ENCODE results near the gene SYT1. TPM values are rescaled to one million over a fixed set of nuclear protein-coding genes. Genes with fewer than 3 reads are reported as not detected.

SYT1 gene
- total and polyA plus RNA-seq, 2 of the 4 experiments (the other 2 are of a cell fraction): 2.8 to 3.0 TPM

DNA sequence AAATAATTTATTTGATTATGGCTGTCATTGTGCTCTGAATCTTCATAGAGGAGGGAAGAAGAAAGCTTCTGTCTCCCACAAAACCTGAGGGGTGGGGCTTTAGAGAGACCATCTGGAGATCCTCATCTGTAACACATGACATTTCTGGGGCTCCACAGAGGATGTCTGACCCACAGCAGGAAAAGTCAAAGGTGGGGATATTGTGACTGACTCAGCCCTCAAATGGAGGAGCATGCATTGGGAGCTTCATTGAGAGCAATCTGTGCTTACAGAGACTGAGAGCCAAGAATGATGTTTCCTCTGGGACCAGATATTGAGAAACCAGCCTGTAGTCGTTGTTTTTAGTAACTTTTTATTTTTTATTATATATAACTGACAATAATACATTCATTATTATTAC lies 158.7 kb downstream of the SYT1 start:
- H3K23ac ChIP-seq (ENCODE audit: low read depth, low read length): no peak overlapping the region
- no peaks in the 10 kb centered on the region for H3K9me3 ChIP-seq (ENCODE audit: control insufficient read depth, insufficient read depth, low read length)
- H3K14ac ChIP-seq (replicated peaks; ENCODE audit: low read depth, low read length): no peak overlapping the region
- no peak overlapping the region for H3K18ac ChIP-seq (ENCODE audit: low read depth, low read length)
- in situ Hi-C loops (cut with MboI; ENCODE audit: low sequenced_read_pairs) (no loop called here), dilution Hi-C loops (cut with HindIII; ENCODE audit: low sequenced_read_pairs, unreplicated experiment) (no loop called here), intact Hi-C loops (cut with micrococcal nuclease) (no loop called here)
- no peak overlapping the region for H4K8ac ChIP-seq (ENCODE audit: low read depth in 2 of 2, low read length in 2 of 2)
- no peak overlapping the region for H4K91ac ChIP-seq (ENCODE audit: insufficient read depth, low read depth, low read length)
- H2BK15ac ChIP-seq (ENCODE audit: low read depth, low read length): no peak overlapping the region
- CTCF ChIA-PET: no interaction called here
- no peak overlapping the region for H2BK20ac ChIP-seq (ENCODE audit: low read depth, low read length)
- H3K4me2 ChIP-seq (ENCODE audit: low read depth, low read length): no peak overlapping the region
- no peaks in the 10 kb centered on the region for H3K4me1 ChIP-seq (ENCODE audit: control insufficient read depth, insufficient read depth, low read length)
- H3K79me1 ChIP-seq (ENCODE audit: low read depth in 1 of 2, low read length in 2 of 2): no peaks in the 10 kb centered on the region
- no peak overlapping the region for H3K4ac ChIP-seq (ENCODE audit: low read depth, low read length)
- no peak for ATAC-seq (ENCODE audit: low read depth)
- H4K5ac ChIP-seq (ENCODE audit: low read depth, low read length): no peak overlapping the region
- H3K27me3 ChIP-seq (ENCODE audit: control insufficient read depth, insufficient read depth, low read length): no peaks in the 10 kb centered on the region
- no peak overlapping the region for H2AFZ ChIP-seq (replicated peaks; ENCODE audit: low read length, poor library complexity)
- H2AK9ac ChIP-seq (replicated peaks; ENCODE audit: low read depth, low read length, poor library complexity): no peak overlapping the region
- no peak overlapping the region for H3K9ac ChIP-seq (ENCODE audit: low read depth, low read length)
- no peak overlapping the region for H2AK5ac ChIP-seq (ENCODE audit: low read depth, low read length)
- no peak for DNase-seq
- no peaks in the 10 kb centered on the region; the same call in 1 of the 2 replicates for H3K9me1 ChIP-seq (ENCODE audit: insufficient read depth, low read length)
- no peak overlapping the region for H3K27ac ChIP-seq (ENCODE audit: insufficient read depth, low read length)
- H3K4me3 ChIP-seq (ENCODE audit: insufficient read depth, low read depth, low read length): no peak overlapping the region
- BruUV-seq (replicated peaks): no TSS peak
- POLR2A ChIA-PET (ENCODE audit: unreplicated experiment): no interaction called here
- no peak overlapping the region for H2BK5ac ChIP-seq (ENCODE audit: low read depth, low read length, poor library complexity, severe bottlenecking)
- H3K36me3 ChIP-seq (ENCODE audit: control insufficient read depth, insufficient read depth, low read length): no peaks in the 10 kb centered on the region
- no CpG with 5 or more reads among the region's 1 CpG for WGBS, 2 experiments (ENCODE audit: extremely low coverage in 2 of 2, insufficient read length in 1 of 2)
- no peak overlapping the region for H3K56ac ChIP-seq (ENCODE audit: extremely low read depth, insufficient read depth, low read length)
- TF ChIP-seq MAFK (IDR thresholded peaks at IDR 0.05; ENCODE audit: low read depth, low read length) (no peak), POLR2A (IDR thresholded peaks at IDR 0.05; ENCODE audit: low read depth, low read length) (no peak), RAD21 (IDR thresholded peaks at IDR 0.05; ENCODE audit: low read length) (no peak), NFE2L2 (IDR thresholded peaks at IDR 0.05; ENCODE audit: low read depth, low read length) (no peak), MAZ (IDR thresholded peaks at IDR 0.05; ENCODE audit: borderline replicate concordance, low read depth, low read length) (no peak), SMC3 (IDR thresholded peaks at IDR 0.05; ENCODE audit: low read depth, low read length) (no peak), CEBPB (IDR thresholded peaks at IDR 0.05; ENCODE audit: low read depth, low read length) (no peak)
- TF ChIP-seq, protein P1, sequence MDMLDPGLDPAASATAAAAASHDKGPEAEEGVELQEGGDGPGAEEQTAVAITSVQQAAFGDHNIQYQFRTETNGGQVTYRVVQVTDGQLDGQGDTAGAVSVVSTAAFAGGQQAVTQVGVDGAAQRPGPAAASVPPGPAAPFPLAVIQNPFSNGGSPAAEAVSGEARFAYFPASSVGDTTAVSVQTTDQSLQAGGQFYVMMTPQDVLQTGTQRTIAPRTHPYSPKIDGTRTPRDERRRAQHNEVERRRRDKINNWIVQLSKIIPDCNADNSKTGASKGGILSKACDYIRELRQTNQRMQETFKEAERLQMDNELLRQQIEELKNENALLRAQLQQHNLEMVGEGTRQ (IDR thresholded peaks at IDR 0.05; ENCODE audit: low read depth, low read length): no peak
- TF ChIP-seq, protein P2, sequence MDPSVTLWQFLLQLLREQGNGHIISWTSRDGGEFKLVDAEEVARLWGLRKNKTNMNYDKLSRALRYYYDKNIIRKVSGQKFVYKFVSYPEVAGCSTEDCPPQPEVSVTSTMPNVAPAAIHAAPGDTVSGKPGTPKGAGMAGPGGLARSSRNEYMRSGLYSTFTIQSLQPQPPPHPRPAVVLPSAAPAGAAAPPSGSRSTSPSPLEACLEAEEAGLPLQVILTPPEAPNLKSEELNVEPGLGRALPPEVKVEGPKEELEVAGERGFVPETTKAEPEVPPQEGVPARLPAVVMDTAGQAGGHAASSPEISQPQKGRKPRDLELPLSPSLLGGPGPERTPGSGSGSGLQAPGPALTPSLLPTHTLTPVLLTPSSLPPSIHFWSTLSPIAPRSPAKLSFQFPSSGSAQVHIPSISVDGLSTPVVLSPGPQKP (IDR thresholded peaks at IDR 0.05; ENCODE audit: borderline replicate concordance, low read depth, low read length): no peak
- H4K20me1 ChIP-seq (ENCODE audit: insufficient read depth, low read length): no peaks in the 10 kb centered on the region
- H2BK120ac ChIP-seq (ENCODE audit: low read depth, low read length): no peak overlapping the region
